PFSK-1 (cell line): ENCODE data around the gene PPM1H.

Experiments
- FOXP2 ChIP-seq: optimal IDR thresholded peaks from 2 replicates; pipeline ENCODE3; 2011; ENCODE audit warnings: borderline replicate concordance, control low read depth, inconsistent platforms; ENCODE audit not compliant: insufficient read depth; ENCODE audit errors: extremely low read length, extremely low read depth
- POLR2AphosphoS5 ChIP-seq: IDR thresholded peaks from 2 replicates; pipeline ENCODE4 v1.6.1; 2012; ENCODE audit warnings: low read depth, mild to moderate bottlenecking, control low read depth, low read length, moderate library complexity
- SIN3A ChIP-seq: IDR thresholded peaks from 2 replicates; pipeline ENCODE4 v1.6.1; 2012; ENCODE audit warnings: mild to moderate bottlenecking, low read length, moderate library complexity, borderline replicate concordance; ENCODE audit not compliant: insufficient read depth
- TAF1 ChIP-seq: IDR thresholded peaks from 2 replicates; pipeline ENCODE4 v1.6.1; 2012; ENCODE audit warnings: low read length, control low read depth, borderline replicate concordance; ENCODE audit not compliant: insufficient read depth

DNA sequence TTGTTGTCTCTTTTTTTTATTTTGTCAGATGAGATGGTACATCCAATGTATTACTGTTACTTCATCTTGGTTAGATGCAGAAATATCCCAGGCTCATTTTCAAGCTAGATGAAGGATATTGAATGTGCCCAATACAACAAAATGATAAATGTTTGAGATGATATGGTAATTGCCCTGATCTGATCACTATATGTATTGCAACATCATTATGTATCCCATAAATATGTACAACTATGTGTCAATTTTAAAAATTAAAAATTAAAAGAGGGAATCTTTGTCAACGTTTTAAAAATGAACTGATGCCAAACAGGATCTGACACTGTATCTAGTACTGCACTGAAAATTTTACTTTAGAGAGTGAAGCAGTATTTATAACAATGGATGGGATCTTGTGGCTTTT lies 78.5 kb downstream of the PPM1H start:
- no peak for TF ChIP-seq SIN3A
- TF ChIP-seq POLR2AphosphoS5, result no peak
- no peak for TF ChIP-seq FOXP2
- TF ChIP-seq TAF1, result no peak
